Skin of body (tissue), 1 donor: ENCODE measurements around the gene PABPN1. TPM values are rescaled to one million over a fixed set of nuclear protein-coding genes. Genes with fewer than 3 reads are reported as not detected.

Source experiments
- total RNA-seq: library from RNA; depleted of rRNA; stranded (reverse); fragments of >200 nt; gene quantifications from one replicate; pipeline ENCODE4 v1.2.3, GENCODE V29; 2014

Gene PABPN1
- total RNA-seq, 1 donor from 2014 or later = 65.8 TPM

Other genes with a start within 250 kb of the PABPN1 start
- 93.9 TPM for gene ACIN1, start 226.3 kb upstream of the PABPN1 start, total RNA-seq
- gene C14orf119, start 226.0 kb upstream of the PABPN1 start, total RNA-seq = 30.8 TPM
- not detected for gene CIROP, start 216.5 kb upstream of the PABPN1 start, total RNA-seq
- gene CEBPE, start 202.2 kb upstream of the PABPN1 start, total RNA-seq = 1.5 TPM
- 27.5 TPM for gene SLC7A8, start 137.8 kb upstream of the PABPN1 start, total RNA-seq
- gene RNF212B, start 83.5 kb upstream of the PABPN1 start, total RNA-seq = not detected
- 4.0 TPM for gene HOMEZ, start 35.3 kb upstream of the PABPN1 start, total RNA-seq
- 6.0 TPM for gene PPP1R3E, start 18.6 kb upstream of the PABPN1 start, total RNA-seq
- 18.7 TPM for gene BCL2L2, start 14.6 kb upstream of the PABPN1 start, total RNA-seq
- 13.1 TPM for gene SLC22A17, start 31.4 kb downstream of the PABPN1 start, total RNA-seq
- 24.1 TPM for gene EFS, start 43.7 kb downstream of the PABPN1 start, total RNA-seq
- gene IL25, start 51.4 kb downstream of the PABPN1 start, total RNA-seq = not detected
- gene CMTM5, start 55.6 kb downstream of the PABPN1 start, total RNA-seq = 2.7 TPM
- 0.30 TPM for gene MYH6, start 86.8 kb downstream of the PABPN1 start, total RNA-seq
- gene MYH7, start 114.2 kb downstream of the PABPN1 start, total RNA-seq = 84.4 TPM
- 58.2 TPM for gene NGDN, start 148.2 kb downstream of the PABPN1 start, total RNA-seq
- 0.39 TPM for gene ZFHX2, start 230.3 kb downstream of the PABPN1 start, total RNA-seq
- 9.4 TPM for gene THTPA, start 234.8 kb downstream of the PABPN1 start, total RNA-seq
- gene AP1G2, start 246.3 kb downstream of the PABPN1 start, total RNA-seq = 32.8 TPM